ENCODE measurements around the gene NLGN2.

Gene NLGN2

GRCh38 chr17:7437369-7437863 is 29.8 kb downstream of the NLGN2 start:
- TF ChIP-seq EZH2 (IDR thresholded peaks at IDR 0.05; ENCODE audit: borderline replicate concordance, low read length) (no peak), CTCF (IDR thresholded peaks at IDR 0.05; ENCODE audit: low read length) (no peak)
- H3K9me2 ChIP-seq (ENCODE audit: low read depth, low read length): no peaks in the 10 kb centered on the region
- peaks cover 17% of the 10 kb centered on the region for H3K27me3 ChIP-seq (ENCODE audit: insufficient read depth, low read length)
- peak overlapping the region; percentile 36; the same call in 1 of the 2 replicates for H3K9ac ChIP-seq (ENCODE audit: low read length)
- peaks cover 48% of the 10 kb centered on the region for H3K4me1 ChIP-seq (ENCODE audit: insufficient read depth, low read length, severe bottlenecking)
- H3K4me2 ChIP-seq (ENCODE audit: low read length): peak overlapping the region; percentile 65
- no peaks in the 10 kb centered on the region for H3K79me2 ChIP-seq (ENCODE audit: insufficient read depth, low read length)
- H2AFZ ChIP-seq (ENCODE audit: low read length): no peak overlapping the region
- peak overlapping the region; percentile 76 for H3K4me3 ChIP-seq (ENCODE audit: low read depth, low read length, poor library complexity, severe bottlenecking)
- no peaks in the 10 kb centered on the region for H3K9me3 ChIP-seq (ENCODE audit: low read length)
- no peaks in the 10 kb centered on the region for H3F3A ChIP-seq (ENCODE audit: insufficient read depth, low read length)
- H3K36me3 ChIP-seq (ENCODE audit: insufficient read depth, low read length): peaks cover 3% of the 10 kb centered on the region; the same call in 1 of the 2 replicates
- H4K20me1 ChIP-seq (ENCODE audit: insufficient read depth, low read length): no peaks in the 10 kb centered on the region
- H3K27ac ChIP-seq (ENCODE audit: low read depth, low read length, poor library complexity, severe bottlenecking): no peak overlapping the region

GRCh38 chr17:7437950-7438614 is 30.4 kb downstream of the NLGN2 start:
- Histone ChIP-seq H3K4me2 (ENCODE audit: low read length) (peak overlapping the region; percentile 65), H3K9ac (ENCODE audit: low read length) (peak overlapping the region; percentile 26; the same call in 1 of the 2 replicates), H2AFZ (ENCODE audit: low read length) (no peak overlapping the region), H3K4me3 (ENCODE audit: low read depth, low read length, poor library complexity, severe bottlenecking) (peak overlapping the region; percentile 76), H3F3A (ENCODE audit: insufficient read depth, low read length) (no peaks in the 10 kb centered on the region), H3K4me1 (ENCODE audit: insufficient read depth, low read length, severe bottlenecking) (peaks cover 48% of the 10 kb centered on the region), H3K27ac (ENCODE audit: low read depth, low read length, poor library complexity, severe bottlenecking) (no peak overlapping the region), H4K20me1 (ENCODE audit: insufficient read depth, low read length) (no peaks in the 10 kb centered on the region), H3K9me3 (ENCODE audit: low read length) (no peaks in the 10 kb centered on the region), H3K9me2 (ENCODE audit: low read depth, low read length) (no peaks in the 10 kb centered on the region), H3K27me3 (ENCODE audit: insufficient read depth, low read length) (peaks cover 17% of the 10 kb centered on the region), H3K36me3 (ENCODE audit: insufficient read depth, low read length) (peaks cover 3% of the 10 kb centered on the region; the same call in 1 of the 2 replicates), H3K79me2 (ENCODE audit: insufficient read depth, low read length) (no peaks in the 10 kb centered on the region)
- TF ChIP-seq CTCF (IDR thresholded peaks at IDR 0.05; ENCODE audit: low read length): no peak
- no peak for TF ChIP-seq EZH2 (IDR thresholded peaks at IDR 0.05; ENCODE audit: borderline replicate concordance, low read length)

- Histone ChIP-seq H3K4me3 (ENCODE audit: low read depth, low read length, poor library complexity, severe bottlenecking) (peak overlapping the region; percentile 76), H3F3A (ENCODE audit: insufficient read depth, low read length) (no peaks in the 10 kb centered on the region), H3K4me2 (ENCODE audit: low read length) (peak overlapping the region; percentile 76), H3K27me3 (ENCODE audit: insufficient read depth, low read length) (peaks cover 17% of the 10 kb centered on the region), H3K4me1 (ENCODE audit: insufficient read depth, low read length, severe bottlenecking) (peaks cover 48% of the 10 kb centered on the region), H4K20me1 (ENCODE audit: insufficient read depth, low read length) (no peaks in the 10 kb centered on the region), H3K9me2 (ENCODE audit: low read depth, low read length) (no peaks in the 10 kb centered on the region), H3K9me3 (ENCODE audit: low read length) (no peaks in the 10 kb centered on the region), H3K9ac (ENCODE audit: low read length) (peak overlapping the region; percentile 26; the same call in 1 of the 2 replicates), H3K36me3 (ENCODE audit: insufficient read depth, low read length) (peaks cover 3% of the 10 kb centered on the region; the same call in 1 of the 2 replicates), H3K79me2 (ENCODE audit: insufficient read depth, low read length) (no peaks in the 10 kb centered on the region), H3K27ac (ENCODE audit: low read depth, low read length, poor library complexity, severe bottlenecking) (no peak overlapping the region), H2AFZ (ENCODE audit: low read length) (no peak overlapping the region)
- TF ChIP-seq CTCF (IDR thresholded peaks at IDR 0.05; ENCODE audit: low read length) (no peak), EZH2 (IDR thresholded peaks at IDR 0.05; ENCODE audit: borderline replicate concordance, low read length) (no peak)
Observed at GRCh38 chr17:7438656-7439460, 31.2 kb downstream of the NLGN2 start.

Measured in OCI-LY1 (cell line).